HepG2 (cell line): Measurements from ENCODE around the gene KRTAP10-9. TPM values are rescaled to one million over a fixed set of nuclear protein-coding genes. Genes with fewer than 3 reads are reported as not detected.

Source experiments
- ATAC-seq: fragments of 200-7000 bp; cut with Tn5 transposase; 3 replicates; pipeline ENCODE4 v1.9.1; 2020; ENCODE audit warnings: mild to moderate bottlenecking, moderate library complexity
- BruUV-seq: library from RNA; stranded (reverse); fragments of 400-500 nt; replicated peaks from 2 replicates; lab custom pipeline; 2021; lab: Mats Ljungman, UMichigan
- CTCF ChIA-PET: fragments of 300-600 bp; formaldehyde crosslinking; extraction: SDS; loops from one replicate; lab custom pipeline; 2021; ENCODE audit warnings: low total read pairs, inconsistent platforms, low intra/inter-chr PET ratio; lab: Yijun Ruan, JAX
- POLR2A ChIA-PET: fragments of 350-600 bp; sonication (Branson Sonifier 250); formaldehyde crosslinking; loops from one replicate; lab custom pipeline; 2020; ENCODE audit warnings: antibody characterized with exemption, inconsistent platforms; lab: Yijun Ruan, JAX
- DNase-seq: peaks from one replicate; pipeline ENCODE4 v3.0.0-alpha.2; 2015; ENCODE audit warnings: low spot score
- FAIRE-seq: peaks from 3 replicates; lab custom pipeline; 2011; peaks lifted over from hg19 to GRCh38; lab: Jason Lieb, UNC
- H2AFZ ChIP-seq: one replicate; pipeline ENCODE4 v1.6.1; 2011; ENCODE audit warnings: low read length, inconsistent platforms
- H3K27ac ChIP-seq: fragments of 300-600 bp; 3 replicates; pipeline ENCODE4 v1.8.0; 2011; ENCODE audit warnings: mixed run types, mild to moderate bottlenecking, mixed read lengths, low read length, inconsistent platforms; ENCODE audit not compliant: insufficient read depth; ENCODE audit errors: extremely low read length
- H3K27me3 ChIP-seq, 2 experiments: fragments of 200-600 bp in 1 of 2; 2 replicates in 1 of 2; 3 replicates in 1 of 2; pipeline versions ENCODE4 v1.6.0 to v1.8.0; 2011; ENCODE audit warnings: low read length in 2 of 2, mild to moderate bottlenecking in 2 of 2, moderate library complexity in 2 of 2, inconsistent platforms in 1 of 2; ENCODE audit not compliant: insufficient read depth in 2 of 2, control insufficient read depth in 1 of 2
- H3K36me3 ChIP-seq, 2 experiments: fragments of 200-600 bp in 1 of 2; replicated peaks in 1 of 2; 2 replicates in 1 of 2; 3 replicates in 1 of 2; pipeline versions ENCODE4 v1.5.1 to v1.8.0; 2011; ENCODE audit warnings: low read length in 2 of 2, inconsistent platforms in 1 of 2; ENCODE audit not compliant: insufficient read depth in 2 of 2, control insufficient read depth in 1 of 2
- H3K4me1 ChIP-seq: 2 replicates; pipeline ENCODE4 v1.5.1; 2012; ENCODE audit warnings: low read length, inconsistent platforms; ENCODE audit not compliant: insufficient read depth
- H3K4me2 ChIP-seq: 2 replicates; pipeline ENCODE4 v1.6.0; 2011; ENCODE audit warnings: low read depth, low read length, inconsistent platforms
- H3K4me3 ChIP-seq, 3 experiments: fragments of 200-600 bp in 1 of 3; sonication (generic), shearing (Covaris generic) in 1 of 3; replicated peaks in 1 of 3; 2 replicates each; pipeline ENCODE4 v1.5.1; 2011 to 2016; ENCODE audit warnings: low read length in 3 of 3, inconsistent platforms in 2 of 3, low read depth in 2 of 3, mild to moderate bottlenecking in 2 of 3, control low read depth in 1 of 3, mixed read lengths in 1 of 3; ENCODE audit not compliant: insufficient read depth in 1 of 3
- H3K79me2 ChIP-seq: one replicate; pipeline ENCODE4 v1.6.1; 2011; ENCODE audit warnings: low read length, inconsistent platforms; ENCODE audit not compliant: insufficient read depth
- H3K9ac ChIP-seq: 2 replicates; pipeline ENCODE4 v1.6.0; 2011; ENCODE audit warnings: mild to moderate bottlenecking, low read depth, low read length, inconsistent platforms; ENCODE audit not compliant: insufficient read depth
- H3K9me3 ChIP-seq: 2 replicates; pipeline ENCODE4 v1.5.1; 2012; ENCODE audit warnings: mild to moderate bottlenecking, low read length
- H4K20me1 ChIP-seq: 2 replicates; pipeline ENCODE4 v1.6.0; 2011; ENCODE audit warnings: inconsistent platforms, mild to moderate bottlenecking, low read length, moderate library complexity; ENCODE audit not compliant: insufficient read depth
- CC2D1A ChIP-seq: sonication (generic); formaldehyde crosslinking; IDR thresholded peaks from 2 replicates; pipeline ENCODE4 v1.8.1; 2023; ENCODE audit warnings: mild to moderate bottlenecking, missing genetic modification reagents
- DNMT1 ChIP-seq: sonication (generic); formaldehyde crosslinking; IDR thresholded peaks from 2 replicates; pipeline ENCODE4 v1.5.1; 2020; ENCODE audit warnings: mild to moderate bottlenecking, missing genetic modification reagents
- KLF15 ChIP-seq: sonication (generic); formaldehyde crosslinking; IDR thresholded peaks from 2 replicates; pipeline ENCODE4 v1.8.1; 2023; ENCODE audit warnings: borderline replicate concordance, mild to moderate bottlenecking, inconsistent platforms, missing genetic modification reagents, mixed read lengths
- MBD4 ChIP-seq: IDR thresholded peaks from 2 replicates; pipeline ENCODE4 v1.6.1; 2012; ENCODE audit warnings: low read length, inconsistent platforms, borderline replicate concordance
- RARA ChIP-seq: IDR thresholded peaks from 2 replicates; pipeline ENCODE4 v1.6.1; 2016; ENCODE audit warnings: missing genetic modification reagents, missing compliant biosample characterization
- SOX6 ChIP-seq, 2 experiments: fragments of 450-650 bp in 1 of 2; sonication (generic) in 1 of 2; formaldehyde crosslinking in 1 of 2; IDR thresholded peaks; 2 replicates each; pipeline versions ENCODE4 v1.4.0 to v1.6.1; 2017 to 2020; ENCODE audit warnings: antibody characterized with exemption in 1 of 2, mild to moderate bottlenecking in 1 of 2, missing genetic modification reagents in 1 of 2
- TFDP1 ChIP-seq: IDR thresholded peaks from 2 replicates; pipeline ENCODE4 v1.6.1; 2016; ENCODE audit warnings: missing compliant biosample characterization, missing genetic modification reagents, borderline replicate concordance
- ZBTB10 ChIP-seq: sonication (generic); formaldehyde crosslinking; IDR thresholded peaks from 2 replicates; pipeline ENCODE4 v1.4.0; 2020; ENCODE audit warnings: missing genetic modification reagents, borderline replicate concordance
- ZBTB25 ChIP-seq: IDR thresholded peaks from 2 replicates; pipeline ENCODE4 v1.6.1; 2018; ENCODE audit warnings: missing genetic modification reagents
- ZBTB44 ChIP-seq: sonication (generic); formaldehyde crosslinking; IDR thresholded peaks from 2 replicates; pipeline ENCODE4 v1.4.0; 2020; ENCODE audit warnings: missing genetic modification reagents
- ZNF317 ChIP-seq: sonication (generic); formaldehyde crosslinking; IDR thresholded peaks from 2 replicates; pipeline ENCODE4 v1.5.0; 2020; ENCODE audit warnings: mild to moderate bottlenecking, missing genetic modification reagents
- ZNF615 ChIP-seq: sonication (generic); formaldehyde crosslinking; IDR thresholded peaks from 2 replicates; pipeline ENCODE4 v1.5.0; 2020; ENCODE audit warnings: mild to moderate bottlenecking, missing genetic modification reagents, borderline replicate concordance
- WGBS: methylation state at CpG from one replicate; pipeline ENCODE4 v1.1.6; 2017; ENCODE audit warnings: low lambda C conversion rate; 5-methylcytosine and 5-hydroxymethylcytosine counted together
- in situ Hi-C: cut with HindIII; loops from 2 replicates; pipeline ENCODE4 v1.10.0; 2017; ENCODE audit warnings: low pct_unique_long_range_greater_than_20kb; ENCODE audit not compliant: extremely low pct_ligation_motif_present
- intact Hi-C: fragments of 100-400 bp; cut with micrococcal nuclease; formaldehyde crosslinking; loops from one replicate; pipeline ENCODE4 v1.10.0; 2022; ENCODE audit not compliant: unreplicated experiment
- polyA plus RNA-seq, 8 experiments: library from polyadenylated mRNA; depleted of rRNA in 3 of 8; stranded (reverse) in 7 of 8; unstranded in 1 of 8; fragments of >200 nt; fragmentation: Illumina TruSeq in 4 of 8; extraction: Trizol in 4 of 8; gene quantifications; 2 replicates each; pipeline versions ENCODE4 v1.2.1 to v1.2.3, GENCODE V29; 2011 to 2016; ENCODE audit warnings: low read depth in 4 of 8, missing spikeins in 1 of 8, mixed read lengths in 1 of 8; ENCODE audit not compliant: insufficient read depth in 1 of 8
- total RNA-seq, 5 experiments: library from RNA; depleted of rRNA; stranded (reverse); fragments of >200 nt; fragmentation: Illumina TruSeq; extraction: Trizol; gene quantifications; 2 replicates each; pipeline ENCODE4 v1.2.3, GENCODE V29; 2016; ENCODE audit warnings: low read depth in 1 of 5

KRTAP10-9 gene
- total and polyA plus RNA-seq, 2 of the 13 experiments (the other 11 are each of a cell fraction or from before 2014, with no cell fraction given) = not detected

- ChIA-PET CTCF (no interaction called here), POLR2A (no interaction called here)
- no peak overlapping the region for H3K4me3 ChIP-seq
- in situ Hi-C loops = no loop called here
- no peaks in the 10 kb centered on the region for H3K4me1 ChIP-seq
- no peaks in the 10 kb centered on the region for H4K20me1 ChIP-seq
- peaks cover 21% of the 10 kb centered on the region for H3K9me3 ChIP-seq
- TF ChIP-seq ZNF317 (CRISPR knock-in tag) (peak; percentile 99), KLF15 (CRISPR knock-in tag) (no peak), ZBTB25 (CRISPR knock-in tag) (no peak), CC2D1A (CRISPR knock-in tag) (no peak), ZNF615 (CRISPR knock-in tag) (no peak)
- 0 out of 5 replicates have a peak, but pooled peaks cover 0 to 3% of the 10 kb centered on the region in 2 experiments for H3K27me3 ChIP-seq
- H3K9ac ChIP-seq = no peak overlapping the region
- DNase-seq (no peak), ATAC-seq (no peak), FAIRE-seq (no peak)
- no peak overlapping the region for H3K4me2 ChIP-seq
- no peaks in the 10 kb centered on the region for H3K36me3 ChIP-seq
- no peaks in the 10 kb centered on the region for H3K79me2 ChIP-seq
- intact Hi-C loops = no loop called here
- no peak overlapping the region for H3K27ac ChIP-seq
- H2AFZ ChIP-seq = no peak overlapping the region
- BruUV-seq = no TSS peak
Measured at GRCh38 chr21:44623575-44623974, 3.3 kb upstream of the KRTAP10-9 start.

- H3K9me3 ChIP-seq = peaks cover 16% of the 10 kb centered on the region
- no peak overlapping the region for H3K9ac ChIP-seq
- in situ Hi-C loops (no loop called here), intact Hi-C loops (no loop called here)
- 0 out of 5 replicates have a peak, but pooled peaks cover 0 to 6% of the 10 kb centered on the region in 2 experiments for H3K27me3 ChIP-seq
- H3K79me2 ChIP-seq = no peaks in the 10 kb centered on the region
- CTCF ChIA-PET = no interaction called here
- no peak overlapping the region for H3K27ac ChIP-seq
- DNase-seq (no peak), FAIRE-seq (no peak), ATAC-seq (no peak)
- H3K4me2 ChIP-seq = no peak overlapping the region
- no TSS peak for BruUV-seq
- 48% methylated on average over 6 of the region's 7 CpGs for WGBS
- no peak overlapping the region for H3K4me3 ChIP-seq
- H3K4me1 ChIP-seq = no peaks in the 10 kb centered on the region
- POLR2A ChIA-PET = no interaction called here
- H4K20me1 ChIP-seq = no peaks in the 10 kb centered on the region
- no peaks in the 10 kb centered on the region for H3K36me3 ChIP-seq
- no peak overlapping the region for H2AFZ ChIP-seq
- TF ChIP-seq TFDP1 = no peak
- no peak for TF ChIP-seq ZBTB10 (CRISPR knock-in tag)
- TF ChIP-seq DNMT1 (CRISPR knock-in tag) = no peak
- no peak for TF ChIP-seq MBD4
- no peak for TF ChIP-seq SOX6 (IDR thresholded peaks at IDR 0.05)
- no peak for TF ChIP-seq SOX6 (CRISPR knock-in tag; IDR thresholded peaks at IDR 0.05)
- TF ChIP-seq RARA (CRISPR knock-in tag) = no peak
- TF ChIP-seq ZBTB44 (CRISPR knock-in tag) = no peak
Measured at GRCh38 chr21:44625756-44626155, 1.1 kb upstream of the KRTAP10-9 start.
